HG03565 (cell line): ENCODE results near the gene NFIB.

Experiments used
- ATAC-seq: cut with Tn5 transposase; IDR thresholded peaks from one replicate; pipeline ENCODE4 v1.9.1; 2021; ENCODE audit warnings: mild to moderate bottlenecking, moderate library complexity; ENCODE audit not compliant: unreplicated experiment

NFIB gene

GRCh38 chr9:14345354-14346230, 31.7 kb upstream of the NFIB start:
- ATAC-seq: no peak

GRCh38 chr9:14344941-14345353, 31.0 kb upstream of the NFIB start:
- no peak for ATAC-seq

GRCh38 chr9:14344053-14344524, 30.1 kb upstream of the NFIB start:
- ATAC-seq: no peak

GRCh38 chr9:14343261-14344031, 29.5 kb upstream of the NFIB start:
- no peak for ATAC-seq

DNA sequence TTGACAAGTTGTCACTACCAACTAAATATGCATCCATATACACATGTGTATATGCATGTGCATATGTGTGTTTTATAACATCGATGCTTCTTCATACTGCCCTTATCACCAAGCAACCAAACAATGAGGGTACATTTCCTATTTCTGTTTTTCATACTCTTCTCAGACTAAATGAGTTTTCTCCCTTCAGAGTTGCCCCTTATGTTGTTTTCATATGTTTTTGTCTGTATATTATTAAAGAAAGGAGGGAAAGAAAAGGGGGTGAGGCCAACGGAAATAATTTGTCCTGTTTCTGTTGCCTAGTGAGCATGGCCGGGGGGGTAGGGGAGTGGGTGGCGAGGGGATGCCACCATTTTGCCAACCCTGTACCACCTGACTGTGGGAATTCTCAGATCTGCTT, 28.8 kb upstream of the NFIB start:
- ATAC-seq: no peak

DNA sequence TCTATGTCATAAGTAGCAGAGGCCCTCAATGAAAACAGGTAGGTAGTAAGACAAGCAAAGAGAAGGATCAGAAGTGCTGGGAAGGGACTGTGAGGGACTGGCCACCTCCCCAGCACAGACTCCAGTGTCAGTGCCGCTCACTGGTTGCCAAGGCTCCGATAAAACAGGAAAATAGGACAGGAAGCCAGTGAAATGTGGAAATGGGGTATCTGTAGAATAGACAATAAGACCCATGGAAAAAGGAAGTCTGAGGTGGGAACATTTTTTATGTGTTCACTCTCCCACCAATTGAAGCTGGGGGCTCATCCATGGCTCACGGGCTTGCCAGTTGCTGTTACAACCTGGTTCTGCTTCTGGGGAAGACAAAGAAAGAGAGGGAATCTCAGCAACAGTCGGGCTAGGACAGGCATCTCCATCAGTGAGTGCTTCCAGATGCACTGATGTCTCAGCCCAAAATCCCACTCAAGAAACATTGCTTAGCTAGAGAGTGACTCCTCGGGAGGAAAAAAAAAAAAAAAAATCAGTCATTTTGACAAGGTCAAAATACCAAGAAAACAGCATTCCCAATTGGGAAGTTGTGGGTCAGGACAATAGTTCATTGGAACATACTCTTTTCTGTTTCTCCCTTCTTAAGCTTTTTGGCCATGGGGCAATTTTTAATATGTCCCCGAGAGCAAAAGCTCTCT, 27.6 kb upstream of the NFIB start:
- no peak for ATAC-seq

GRCh38 chr9:14340994-14341393, 27.1 kb upstream of the NFIB start:
- no peak for ATAC-seq

DNA sequence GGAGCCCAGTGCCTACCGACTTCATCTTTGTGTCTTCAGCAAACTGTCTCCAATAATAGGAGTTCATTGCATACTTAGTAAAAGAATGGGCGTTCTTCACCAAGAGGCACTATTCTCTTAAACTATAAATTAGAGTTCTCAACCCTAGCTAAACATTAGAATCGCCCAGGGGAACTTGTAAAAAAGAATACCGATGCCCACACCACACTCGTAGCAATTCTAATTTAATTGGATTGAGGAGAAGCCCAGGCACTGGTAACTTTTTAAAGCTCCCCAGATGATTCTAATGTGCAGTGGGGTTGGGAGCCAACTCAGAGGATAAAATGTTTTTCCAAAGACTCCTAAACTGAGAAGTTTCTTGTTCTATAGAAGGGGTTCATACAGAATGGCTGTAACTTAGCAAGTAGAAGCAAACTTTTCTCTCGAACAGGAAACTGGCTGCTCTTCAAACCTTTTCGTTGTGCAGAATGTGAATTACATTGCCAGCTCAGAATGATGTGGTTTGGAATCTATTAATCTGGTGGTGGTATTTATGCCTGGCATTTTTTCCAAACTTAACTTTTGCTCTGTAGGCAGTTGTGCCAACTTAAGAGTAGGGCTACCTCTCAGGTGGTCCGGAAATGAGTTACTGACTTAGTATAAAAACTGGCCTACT, 26.4 kb upstream of the NFIB start:
- ATAC-seq: no peak

GRCh38 chr9:14339746-14340145, 25.8 kb upstream of the NFIB start:
- ATAC-seq: no peak

DNA sequence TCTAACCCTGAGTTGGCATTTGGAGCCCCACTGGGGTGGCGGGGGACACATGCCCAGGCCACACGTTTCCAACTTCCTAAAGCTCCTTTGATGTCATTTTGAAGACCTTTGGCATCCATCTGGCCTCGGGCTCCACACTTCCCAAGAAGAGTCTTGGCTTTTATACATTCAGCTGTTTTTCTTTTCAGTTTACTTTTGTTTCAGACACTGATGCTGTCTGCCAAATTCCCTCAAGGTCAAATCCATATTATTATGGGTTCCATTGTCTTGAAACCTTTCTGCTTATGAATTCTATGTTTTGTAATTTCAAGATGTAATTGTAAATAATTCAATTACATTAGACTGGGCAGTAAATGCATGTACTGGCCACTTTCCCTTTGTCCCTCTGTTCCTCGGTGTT, 23.7 kb upstream of the NFIB start:
- no peak for ATAC-seq

DNA sequence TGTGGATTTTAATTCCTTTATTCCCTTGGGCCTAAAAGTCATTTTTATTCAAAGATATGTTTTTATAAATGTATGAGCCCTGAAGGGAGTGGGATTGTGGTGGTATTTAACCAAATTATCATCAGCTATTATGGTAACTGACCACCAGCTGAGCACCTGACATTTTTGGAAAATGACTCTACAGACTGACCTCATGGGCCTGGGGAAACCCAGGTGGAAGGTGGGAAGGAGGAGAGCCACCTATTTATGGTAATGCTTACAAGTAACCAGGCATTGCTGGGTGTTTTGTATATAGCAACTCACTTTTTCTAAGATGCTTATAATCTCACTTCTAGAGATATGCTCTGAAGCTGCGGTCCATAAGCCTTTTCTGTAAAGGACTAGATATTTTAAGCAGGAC, 22.3 kb upstream of the NFIB start:
- ATAC-seq: no peak

GRCh38 chr9:14331120-14331519, 17.2 kb upstream of the NFIB start:
- ATAC-seq: no peak

DNA sequence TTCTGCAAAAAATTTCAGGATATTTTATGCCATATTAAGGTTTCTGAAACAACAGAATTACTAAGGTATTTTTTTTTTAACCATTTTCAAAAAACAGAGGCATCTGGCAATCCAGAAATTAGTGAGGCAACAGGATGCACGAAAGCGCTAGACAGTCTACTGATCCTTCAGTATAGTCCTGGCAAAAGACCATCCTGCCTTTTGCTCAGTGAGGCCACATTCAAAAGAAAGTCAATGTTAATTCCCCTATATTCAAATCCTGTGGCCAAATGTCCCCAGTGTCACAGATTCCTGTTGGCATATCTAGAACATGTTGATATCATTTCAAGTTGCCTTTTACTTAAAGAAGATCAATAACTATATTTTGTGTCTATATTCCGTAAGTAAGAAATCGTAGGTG, 13.1 kb upstream of the NFIB start:
- ATAC-seq: no peak

- peak; percentile 23 for ATAC-seq
These were observed 12.4 kb upstream of the NFIB start for GRCh38 chr9:14326264-14326826.

- no peak for ATAC-seq
These were observed 11.2 kb upstream of the NFIB start for GRCh38 chr9:14325147-14325546.

GRCh38 chr9:14323985-14324650, 10.2 kb upstream of the NFIB start:
- ATAC-seq: no peak

DNA sequence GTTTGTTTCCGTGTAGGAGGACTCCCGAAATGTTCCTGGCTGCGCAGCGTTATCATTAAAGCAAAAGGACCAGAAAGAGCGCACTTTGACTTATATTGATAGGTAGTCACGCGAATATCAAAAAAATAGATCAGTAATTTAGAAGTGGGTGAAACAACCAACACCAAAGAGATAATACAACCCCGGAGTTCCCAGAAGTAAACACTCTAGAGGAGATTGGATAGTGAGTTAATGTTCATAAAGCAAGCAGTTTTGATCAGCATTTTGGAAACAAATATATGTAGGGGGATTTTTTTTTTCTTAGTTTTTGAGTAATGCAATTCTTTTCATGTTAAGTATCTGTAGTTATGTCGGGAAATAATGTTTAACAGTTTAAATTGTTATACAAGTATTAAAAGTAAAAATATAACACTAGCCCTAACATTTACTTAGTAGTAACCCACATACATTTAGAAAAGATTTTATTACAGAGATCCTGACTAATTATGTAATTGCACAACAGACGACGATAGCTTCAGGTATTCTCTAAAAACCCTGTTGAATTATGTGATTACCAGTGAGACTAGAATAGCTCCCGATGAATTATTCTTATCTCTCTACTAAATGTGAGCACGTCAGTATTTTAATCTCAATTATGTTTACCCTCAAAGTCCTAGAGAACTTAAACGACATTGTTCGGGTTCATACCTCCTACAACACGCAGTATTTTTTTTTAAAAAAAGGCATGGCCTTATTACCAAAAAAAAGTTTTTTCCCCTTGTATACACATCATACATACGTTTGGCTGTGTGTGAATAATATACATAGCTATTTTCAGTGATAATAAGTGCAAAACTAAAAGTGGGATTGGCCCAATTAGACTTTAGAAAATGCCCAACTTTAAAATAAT, 9.4 kb upstream of the NFIB start:
- ATAC-seq: no peak

GRCh38 chr9:14322211-14323082, 8.5 kb upstream of the NFIB start:
- ATAC-seq: peak; percentile 82
